ENCODE data around the gene SLC23A3.
A peak's percentile ranks its signal among the peaks of the same experiment; 100 is the strongest.
"Not testable (repeated sequence)": the region's sequence is repeated elsewhere in the genome, so short reads cannot be mapped to it uniquely, and the experiment has no call there.

The SLC23A3 gene

GRCh38 chr2:219204425-219205164 lies 34.8 kb upstream of the SLC23A3 start:
- no peak for DNase-seq

- DNase-seq = not testable (repeated sequence)
These were observed 31.5 kb upstream of the SLC23A3 start for GRCh38 chr2:219201331-219201730.

- peak in 2 of 6 experiments; percentile 30 to 41 for DNase-seq
These were observed 30.9 kb upstream of the SLC23A3 start for GRCh38 chr2:219200502-219201326.

- DNase-seq = no peak
These were observed 29.8 kb upstream of the SLC23A3 start for GRCh38 chr2:219199470-219200211.

GRCh38 chr2:219198974-219199373 lies 29.1 kb upstream of the SLC23A3 start:
- DNase-seq = no peak

- no peak for DNase-seq
These were observed 27.6 kb upstream of the SLC23A3 start for GRCh38 chr2:219197388-219197787.

GRCh38 chr2:219186754-219187456 lies 17.1 kb upstream of the SLC23A3 start:
- DNase-seq = no peak

GRCh38 chr2:219184121-219184520 lies 14.3 kb upstream of the SLC23A3 start:
- DNase-seq = no peak

- no peak for DNase-seq
These were observed 13.4 kb upstream of the SLC23A3 start for GRCh38 chr2:219183151-219183772.

GRCh38 chr2:219182331-219183150 lies 12.7 kb upstream of the SLC23A3 start:
- no peak for DNase-seq

GRCh38 chr2:219181531-219181930 lies 11.7 kb upstream of the SLC23A3 start:
- no peak for DNase-seq

GRCh38 chr2:219180961-219181360 lies 11.1 kb upstream of the SLC23A3 start:
- DNase-seq = no peak

GRCh38 chr2:219179601-219180465 lies 10.0 kb upstream of the SLC23A3 start:
- DNase-seq = no peak

- peak in 5 of 6 experiments; percentile 29 to 67 (median 48) for DNase-seq
These were observed 8.7 kb upstream of the SLC23A3 start for GRCh38 chr2:219178377-219179175.

- peak; percentile 74 to 92 (median 85) for DNase-seq
These were observed 7.9 kb upstream of the SLC23A3 start, which contains the start of gene RETREG2 for GRCh38 chr2:219177552-219178376. Gene RETREG2 (plus strand): TSS chr2:219178275. CDS start chr2:219178353, 78 bp downstream.

GRCh38 chr2:219176818-219177551 lies 7.2 kb upstream of the SLC23A3 start, which contains the start of gene CNPPD1:
Gene CNPPD1 (minus strand): TSS chr2:219176925. CDS start chr2:219176828, 97 bp downstream.
- peak; percentile 72 to 89 (median 80) for DNase-seq

All from stimulated activated naive CD4-positive, alpha-beta T cell (primary cell).